D721Med (cell line): ENCODE results near the gene LRMDA.

Source experiments
- DNase-seq: peaks from one replicate; pipeline ENCODE4 v3.0.0; 2011; ENCODE audit warnings: low spot score; ENCODE audit not compliant: insufficient read length
- FAIRE-seq: peaks from 2 replicates; lab custom pipeline; 2011; peaks lifted over from hg19 to GRCh38; lab: Jason Lieb, UNC
- TF ChIP-seq, protein P1 (sequence below): IDR thresholded peaks from 2 replicates; pipeline ENCODE4 v1.5.1; 2012; ENCODE audit warnings: mild to moderate bottlenecking, control low read depth; ENCODE audit not compliant: insufficient read depth; ENCODE audit errors: missing control alignments

LRMDA gene

DNA sequence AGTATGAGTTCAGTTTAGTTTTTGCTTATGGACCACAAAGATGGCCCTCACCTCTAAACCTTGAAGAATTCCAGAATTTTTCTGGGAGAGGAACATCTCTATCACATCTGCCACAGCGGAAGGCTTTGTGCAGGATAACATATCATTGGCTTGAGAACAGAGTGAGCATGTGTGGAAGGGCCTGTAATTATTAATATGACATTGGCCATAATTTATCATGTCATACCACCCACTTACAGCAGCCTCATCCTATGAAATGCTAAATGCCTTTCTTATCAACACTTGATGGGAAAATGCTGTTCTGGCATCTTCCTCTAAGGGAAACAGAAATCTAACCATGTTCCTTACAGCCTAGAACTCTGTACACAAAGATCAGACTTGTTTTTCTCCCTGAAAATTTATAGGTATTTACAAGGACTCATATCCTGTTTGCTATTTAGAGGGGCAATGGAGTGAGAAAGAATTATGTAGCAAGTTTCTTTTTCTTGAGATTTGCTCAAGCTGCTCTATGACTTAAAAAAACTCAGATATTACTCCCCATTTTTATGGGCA lies 817.3 kb downstream of the LRMDA start:
- TF ChIP-seq, protein P1, sequence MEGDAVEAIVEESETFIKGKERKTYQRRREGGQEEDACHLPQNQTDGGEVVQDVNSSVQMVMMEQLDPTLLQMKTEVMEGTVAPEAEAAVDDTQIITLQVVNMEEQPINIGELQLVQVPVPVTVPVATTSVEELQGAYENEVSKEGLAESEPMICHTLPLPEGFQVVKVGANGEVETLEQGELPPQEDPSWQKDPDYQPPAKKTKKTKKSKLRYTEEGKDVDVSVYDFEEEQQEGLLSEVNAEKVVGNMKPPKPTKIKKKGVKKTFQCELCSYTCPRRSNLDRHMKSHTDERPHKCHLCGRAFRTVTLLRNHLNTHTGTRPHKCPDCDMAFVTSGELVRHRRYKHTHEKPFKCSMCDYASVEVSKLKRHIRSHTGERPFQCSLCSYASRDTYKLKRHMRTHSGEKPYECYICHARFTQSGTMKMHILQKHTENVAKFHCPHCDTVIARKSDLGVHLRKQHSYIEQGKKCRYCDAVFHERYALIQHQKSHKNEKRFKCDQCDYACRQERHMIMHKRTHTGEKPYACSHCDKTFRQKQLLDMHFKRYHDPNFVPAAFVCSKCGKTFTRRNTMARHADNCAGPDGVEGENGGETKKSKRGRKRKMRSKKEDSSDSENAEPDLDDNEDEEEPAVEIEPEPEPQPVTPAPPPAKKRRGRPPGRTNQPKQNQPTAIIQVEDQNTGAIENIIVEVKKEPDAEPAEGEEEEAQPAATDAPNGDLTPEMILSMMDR = no peak
- FAIRE-seq = no peak
- DNase-seq = no peak

DNA sequence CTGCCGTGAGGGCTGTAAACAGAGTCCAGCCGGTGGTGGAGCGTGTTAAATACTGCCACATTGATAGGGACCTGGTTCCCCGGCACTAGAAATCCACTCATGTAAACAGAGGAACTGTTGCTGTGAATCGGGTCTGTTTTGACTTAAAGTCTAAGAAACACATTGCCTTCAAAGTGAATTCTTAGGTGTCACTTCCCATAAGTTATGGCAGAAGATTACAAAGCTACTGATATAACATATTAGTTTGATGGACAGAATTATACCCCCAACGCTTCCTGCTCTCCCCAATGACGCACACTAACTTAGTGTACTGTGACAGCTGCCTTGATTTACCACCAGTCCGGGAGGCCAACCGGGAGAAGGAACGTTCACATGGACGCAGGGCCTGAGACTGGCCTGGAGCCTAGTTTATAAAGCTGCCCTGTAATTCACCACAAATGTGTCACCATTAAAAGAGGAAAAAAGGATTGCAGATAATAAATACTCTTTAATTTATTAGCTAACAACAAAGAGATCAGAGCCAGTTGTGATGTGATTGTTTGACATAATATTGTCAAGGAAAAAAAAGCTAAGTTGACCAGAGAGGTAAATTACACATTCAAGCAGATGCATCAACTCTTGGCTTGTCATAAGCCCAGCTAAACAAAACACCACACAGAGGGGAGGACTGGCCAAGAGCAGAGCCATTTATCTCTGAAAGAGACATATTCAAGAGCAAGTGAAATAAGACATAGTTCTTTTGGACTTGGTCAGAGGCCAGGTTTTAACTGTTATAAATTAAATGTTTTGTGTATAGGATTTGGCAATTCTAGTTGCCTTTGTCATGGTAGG lies 820.6 kb downstream of the LRMDA start:
- no peak for FAIRE-seq
- no peak for DNase-seq
- TF ChIP-seq, protein P1 = no peak

DNA sequence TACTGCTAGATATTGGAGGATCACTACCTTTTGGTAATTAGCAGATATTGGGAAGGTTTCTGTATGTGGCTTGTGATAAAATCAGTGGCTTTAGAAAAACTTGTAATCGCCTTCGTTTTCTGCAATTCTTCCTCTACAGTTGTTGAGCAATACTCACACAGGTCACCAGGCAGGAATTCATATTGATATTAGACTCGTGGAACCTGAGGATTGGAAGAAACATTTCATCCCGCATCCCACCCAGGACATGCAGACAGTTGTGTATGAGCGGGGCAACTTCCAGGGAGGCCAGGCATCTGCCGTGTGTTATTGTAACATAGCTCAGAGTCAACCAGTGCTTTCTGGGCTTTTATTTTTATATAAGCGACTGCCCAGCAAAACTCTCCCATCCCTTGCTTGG lies 821.3 kb downstream of the LRMDA start:
- no peak for FAIRE-seq
- DNase-seq = no peak

DNA sequence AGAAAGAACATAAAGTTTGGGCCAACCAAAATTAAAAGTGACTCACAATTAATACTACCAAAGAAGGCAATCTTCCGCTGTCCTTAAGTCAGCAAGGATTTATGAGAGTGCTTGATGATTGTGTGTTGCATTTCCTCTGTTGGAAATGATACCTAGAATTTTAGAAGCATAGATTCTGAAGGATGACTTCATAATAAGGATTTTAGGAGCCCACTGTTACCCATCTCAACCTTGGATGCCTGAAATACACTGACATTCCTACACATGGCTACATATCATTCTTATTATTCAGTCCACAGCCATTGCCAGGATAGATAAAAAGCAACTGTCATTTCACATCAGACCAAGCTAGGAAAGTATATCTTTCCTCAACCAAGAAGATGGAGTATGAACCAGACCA lies 823.8 kb downstream of the LRMDA start:
- TF ChIP-seq, protein P1 = no peak
- no peak for FAIRE-seq
- no peak for DNase-seq

More for the DNA sequence above, 821.3 kb downstream of the LRMDA start:
- TF ChIP-seq, protein P1 = no peak

DNA sequence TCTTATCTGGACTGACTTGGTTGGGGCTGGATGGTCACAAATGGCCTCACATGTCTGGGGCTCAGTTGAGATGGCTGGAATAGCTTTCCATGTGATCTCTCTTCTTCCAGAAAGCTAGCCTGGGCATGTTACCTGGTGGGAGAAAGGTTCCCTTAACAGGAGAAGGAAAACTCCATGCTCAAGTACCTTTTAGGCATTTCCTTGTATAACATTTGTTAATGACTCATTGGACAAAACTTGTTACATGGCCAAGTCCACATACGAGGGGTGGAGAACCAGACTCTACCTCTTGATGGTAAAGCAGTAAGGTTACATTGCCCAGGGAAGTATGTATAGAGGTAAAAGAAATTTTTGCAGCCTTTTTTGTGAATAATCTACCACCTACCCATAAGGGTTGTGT lies 826.4 kb downstream of the LRMDA start:
- DNase-seq (no peak), FAIRE-seq (no peak)

DNA sequence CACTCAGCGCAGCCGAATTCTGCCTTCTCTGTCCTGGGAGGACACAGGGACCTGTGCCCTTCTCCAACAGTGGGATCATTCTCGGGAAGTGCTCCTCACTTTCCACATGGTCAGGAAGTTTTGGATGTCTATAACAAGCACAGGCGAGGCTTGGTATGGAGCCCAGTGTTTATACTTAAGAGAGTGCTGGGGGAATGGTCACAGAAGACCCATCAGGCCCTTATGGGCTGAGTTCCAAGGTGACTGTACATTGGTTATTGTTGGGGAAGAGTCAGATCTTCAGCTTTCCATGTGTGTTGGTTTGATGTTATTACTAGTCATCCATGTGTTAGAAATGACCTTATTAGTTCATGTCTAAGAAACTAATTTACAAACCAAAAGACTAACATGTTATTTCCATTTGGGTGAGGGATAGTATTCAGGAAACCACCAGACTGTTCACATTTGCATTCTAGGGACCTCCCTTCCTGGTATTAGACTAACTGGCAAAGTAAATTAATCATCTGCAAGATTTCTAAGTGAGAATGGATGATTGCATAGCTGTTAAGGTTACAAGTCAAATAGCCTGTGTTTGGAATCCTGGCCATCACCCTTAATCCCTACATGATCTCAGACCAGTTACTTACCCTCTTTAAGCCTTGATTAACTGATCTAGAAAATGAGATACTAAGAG lies 834.2 kb downstream of the LRMDA start:
- DNase-seq (no peak), FAIRE-seq (no peak)
- TF ChIP-seq, protein P1 = no peak

More for the DNA sequence above, 826.4 kb downstream of the LRMDA start:
- TF ChIP-seq, protein P1 = no peak
